HCT116 (cell line): ENCODE measurements around the gene EXD3. TPM values are rescaled to one million over a fixed set of nuclear protein-coding genes. Genes with fewer than 3 reads are reported as not detected.

Experiments
- ATAC-seq: fragments of 200-7000 bp; cut with Tn5 transposase; 2 replicates; pipeline ENCODE4 v1.9.1; 2020; ENCODE audit warnings: mild to moderate bottlenecking, moderate library complexity
- BruUV-seq: library from RNA; stranded (reverse); fragments of 400-500 nt; replicated peaks from 2 replicates; lab custom pipeline; 2021; lab: Mats Ljungman, UMichigan
- CTCF ChIA-PET: fragments of 300-600 bp; sonication (Branson Sonifier 250); formaldehyde crosslinking; loops from one replicate; lab custom pipeline; 2021; ENCODE audit warnings: antibody characterized with exemption; lab: Charles Lee
- POLR2A ChIA-PET: fragments of 300-600, 350-600 bp; sonication (Branson Sonifier 250); formaldehyde crosslinking; loops from one replicate; lab custom pipeline; 2021; ENCODE audit warnings: antibody characterized with exemption; lab: Charles Lee
- RAD21 ChIA-PET, 2 experiments: fragments of 300-600 bp; sonication (Branson Sonifier 250); formaldehyde crosslinking; loops; one replicate each; lab custom pipeline; 2023; ENCODE audit warnings: low total read pairs in 2 of 2; ENCODE audit not compliant: uncharacterized antibody in 2 of 2, unreplicated experiment in 2 of 2, low non-redundant PET in 1 of 2; lab: Charles Lee
- DNase-seq: peaks from one replicate; pipeline ENCODE4 v3.0.0-alpha.2; 2010; ENCODE audit warnings: low read depth, low spot score
- H2AFZ ChIP-seq: fragments of 200-600 bp; shearing (Covaris generic), sonication (generic); 2 replicates; pipeline ENCODE4 v1.6.1; 2017; ENCODE audit warnings: low read depth, mixed run types, mixed read lengths, antibody characterized with exemption, low read length; ENCODE audit not compliant: poor library complexity, severe bottlenecking
- H3K27ac ChIP-seq: 2 replicates; pipeline ENCODE4 v1.5.1; 2012; ENCODE audit warnings: low read depth, low read length
- H3K27me3 ChIP-seq: fragments of 200-600 bp; sonication (generic); 2 replicates; pipeline ENCODE4 v1.6.1; 2016; ENCODE audit warnings: mixed run types, low read length, mixed read lengths; ENCODE audit not compliant: insufficient read depth
- H3K36me3 ChIP-seq, 2 experiments: fragments of 200-500 bp in 1 of 2; fragments of 200-600 bp in 1 of 2; sonication (Bioruptor generic) in 1 of 2; sonication (generic) in 1 of 2; 2 replicates each; pipeline versions ENCODE4 v1.5.1 to v1.6.1; 2014 to 2016; ENCODE audit warnings: low read length in 2 of 2, inconsistent platforms in 1 of 2, mixed read lengths in 1 of 2, mixed run types in 1 of 2; ENCODE audit not compliant: insufficient read depth in 2 of 2, control insufficient read depth in 1 of 2
- H3K4me1 ChIP-seq, 2 experiments: fragments of 200-600 bp in 1 of 2; sonication (generic) in 1 of 2; 2 replicates each; pipeline versions ENCODE4 v1.5.1 to v1.6.1; 2012 to 2017; ENCODE audit warnings: low read length in 2 of 2, inconsistent platforms in 1 of 2, mild to moderate bottlenecking in 1 of 2, mixed read lengths in 1 of 2, mixed run types in 1 of 2, moderate library complexity in 1 of 2; ENCODE audit not compliant: insufficient read depth in 2 of 2, control insufficient read depth in 1 of 2
- H3K4me2 ChIP-seq: fragments of 200-600 bp; sonication (generic); 2 replicates; pipeline ENCODE4 v1.6.1; 2017; ENCODE audit warnings: mixed run types, low read length, mixed read lengths
- H3K4me3 ChIP-seq, 2 experiments: fragments of 200-600 bp in 1 of 2; sonication (generic) in 1 of 2; replicated peaks in 1 of 2; 2 replicates each; pipeline ENCODE4 v1.5.1; 2011 to 2016; ENCODE audit warnings: low read length in 2 of 2, control low read depth in 1 of 2, low read depth in 1 of 2, mild to moderate bottlenecking in 1 of 2, mixed read lengths in 1 of 2, mixed run types in 1 of 2
- H3K79me2 ChIP-seq: fragments of 200-600 bp; sonication (generic); 2 replicates; pipeline ENCODE4 v1.6.1; 2017; ENCODE audit warnings: mild to moderate bottlenecking, mixed run types, low read length, moderate library complexity, mixed read lengths; ENCODE audit not compliant: insufficient read depth
- H3K9ac ChIP-seq: fragments of 200-600 bp; sonication (generic); 2 replicates; pipeline ENCODE4 v1.6.1; 2016; ENCODE audit warnings: low read length, mixed read lengths
- H3K9me2 ChIP-seq: fragments of 200-600 bp; sonication (generic), shearing (Covaris generic); 2 replicates; pipeline ENCODE4 v1.6.1; 2017; ENCODE audit warnings: mixed run types, mild to moderate bottlenecking, moderate library complexity; ENCODE audit not compliant: insufficient read depth
- H3K9me3 ChIP-seq, 2 experiments: fragments of 200-500 bp in 1 of 2; fragments of 200-600 bp in 1 of 2; sonication (Bioruptor generic) in 1 of 2; sonication (generic) in 1 of 2; 2 replicates each; pipeline ENCODE4 v1.6.1; 2014 to 2017; ENCODE audit warnings: low read length in 2 of 2, mixed read lengths in 2 of 2, inconsistent platforms in 1 of 2, low read depth in 1 of 2, mild to moderate bottlenecking in 1 of 2, mixed run types in 1 of 2, moderate library complexity in 1 of 2; ENCODE audit not compliant: control insufficient read depth in 1 of 2, insufficient read depth in 1 of 2
- H4K20me1 ChIP-seq: fragments of 200-600 bp; sonication (generic), shearing (Covaris generic); 2 replicates; pipeline ENCODE4 v1.6.1; 2017; ENCODE audit warnings: mixed run types, mild to moderate bottlenecking, moderate library complexity; ENCODE audit not compliant: insufficient read depth
- CBX3 ChIP-seq: IDR thresholded peaks from 2 replicates; pipeline ENCODE4 v1.6.1; 2012; ENCODE audit warnings: low read depth
- CEBPB ChIP-seq: IDR thresholded peaks from 2 replicates; pipeline ENCODE4 v1.6.1; 2012; ENCODE audit warnings: low read depth
- ELF1 ChIP-seq: IDR thresholded peaks from 2 replicates; pipeline ENCODE4 v1.6.1; 2012; ENCODE audit warnings: low read depth, borderline replicate concordance
- POLR2A ChIP-seq: IDR thresholded peaks from 2 replicates; pipeline ENCODE4 v1.7.0; 2011; ENCODE audit warnings: borderline replicate concordance; ENCODE audit not compliant: insufficient read depth, insufficient read length; ENCODE audit errors: extremely low read depth
- POLR2AphosphoS5 ChIP-seq: IDR thresholded peaks from 2 replicates; pipeline ENCODE4 v1.6.1; 2011; ENCODE audit warnings: mild to moderate bottlenecking, low read depth, low read length, moderate library complexity
- SP1 ChIP-seq: IDR thresholded peaks from 2 replicates; pipeline ENCODE4 v1.6.1; 2012; ENCODE audit warnings: low read depth
- SRF ChIP-seq: IDR thresholded peaks from 2 replicates; pipeline ENCODE4 v1.6.1; 2012; ENCODE audit warnings: low read depth
- YY1 ChIP-seq: IDR thresholded peaks from 2 replicates; pipeline ENCODE4 v1.6.1; 2011; ENCODE audit warnings: low read length, low read depth, moderate library complexity, mild to moderate bottlenecking; ENCODE audit not compliant: insufficient replicate concordance; ENCODE audit errors: extremely low read depth
- ZFX ChIP-seq: fragments of 450-650 bp; IDR thresholded peaks from 2 replicates; pipeline ENCODE4 v1.6.1; 2017
- ZNF274 ChIP-seq: fragments of 200-500 bp; sonication (Bioruptor generic); IDR thresholded peaks from 2 replicates; pipeline ENCODE4 v1.6.1; 2014; ENCODE audit warnings: mild to moderate bottlenecking, low read depth, low read length, inconsistent platforms
- intact Hi-C: fragments of 100-400 bp; cut with micrococcal nuclease; formaldehyde crosslinking; loops from 2 replicates; pipeline ENCODE4 v1.10.0; 2022
- total RNA-seq: library from RNA; stranded (reverse); gene quantifications from one replicate; pipeline ENCODE4 v1.2.1, GENCODE V29; 2021; ENCODE audit not compliant: unreplicated experiment
- TF ChIP-seq, protein P1 (sequence below): IDR thresholded peaks from 2 replicates; pipeline ENCODE4 v1.6.1; 2012
- TF ChIP-seq, protein P2 (sequence below): IDR thresholded peaks from 2 replicates; pipeline ENCODE4 v1.6.1; 2012

Gene EXD3
- total RNA-seq, 1 experiment from 2014 or later, result 25.4 TPM

DNA sequence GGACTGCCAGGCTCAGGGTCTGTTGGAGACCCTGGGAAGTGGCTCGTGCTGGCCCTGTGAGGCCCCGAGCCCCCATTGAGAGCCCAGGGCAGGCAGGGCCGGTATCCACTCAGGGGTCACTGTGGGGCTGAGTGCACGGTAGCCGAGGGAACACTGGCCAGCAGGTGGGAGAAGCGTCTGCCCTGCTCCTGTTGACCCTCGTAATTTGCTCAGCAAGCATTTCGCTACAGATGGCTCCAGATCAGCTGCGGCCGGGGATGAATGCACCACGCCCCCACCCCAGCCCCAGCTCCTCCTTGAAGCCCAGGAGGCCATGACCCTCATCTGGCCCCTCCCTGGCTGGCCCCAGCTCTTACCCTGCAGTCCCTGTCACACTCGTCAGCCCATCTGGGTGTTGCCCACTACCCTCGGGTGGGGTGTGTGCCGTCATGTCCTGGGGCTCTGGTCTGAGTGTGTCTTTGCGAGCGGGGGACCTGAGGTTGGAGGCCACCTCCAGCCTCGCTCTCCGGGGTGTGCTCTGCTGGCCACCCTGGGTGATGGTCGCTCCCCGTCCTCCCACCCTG, 114.8 kb downstream of the EXD3 start (continued):
- TF ChIP-seq ZNF274, result no peak
- TF ChIP-seq, protein P1, sequence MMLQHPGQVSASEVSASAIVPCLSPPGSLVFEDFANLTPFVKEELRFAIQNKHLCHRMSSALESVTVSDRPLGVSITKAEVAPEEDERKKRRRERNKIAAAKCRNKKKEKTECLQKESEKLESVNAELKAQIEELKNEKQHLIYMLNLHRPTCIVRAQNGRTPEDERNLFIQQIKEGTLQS, result no peak

DNA sequence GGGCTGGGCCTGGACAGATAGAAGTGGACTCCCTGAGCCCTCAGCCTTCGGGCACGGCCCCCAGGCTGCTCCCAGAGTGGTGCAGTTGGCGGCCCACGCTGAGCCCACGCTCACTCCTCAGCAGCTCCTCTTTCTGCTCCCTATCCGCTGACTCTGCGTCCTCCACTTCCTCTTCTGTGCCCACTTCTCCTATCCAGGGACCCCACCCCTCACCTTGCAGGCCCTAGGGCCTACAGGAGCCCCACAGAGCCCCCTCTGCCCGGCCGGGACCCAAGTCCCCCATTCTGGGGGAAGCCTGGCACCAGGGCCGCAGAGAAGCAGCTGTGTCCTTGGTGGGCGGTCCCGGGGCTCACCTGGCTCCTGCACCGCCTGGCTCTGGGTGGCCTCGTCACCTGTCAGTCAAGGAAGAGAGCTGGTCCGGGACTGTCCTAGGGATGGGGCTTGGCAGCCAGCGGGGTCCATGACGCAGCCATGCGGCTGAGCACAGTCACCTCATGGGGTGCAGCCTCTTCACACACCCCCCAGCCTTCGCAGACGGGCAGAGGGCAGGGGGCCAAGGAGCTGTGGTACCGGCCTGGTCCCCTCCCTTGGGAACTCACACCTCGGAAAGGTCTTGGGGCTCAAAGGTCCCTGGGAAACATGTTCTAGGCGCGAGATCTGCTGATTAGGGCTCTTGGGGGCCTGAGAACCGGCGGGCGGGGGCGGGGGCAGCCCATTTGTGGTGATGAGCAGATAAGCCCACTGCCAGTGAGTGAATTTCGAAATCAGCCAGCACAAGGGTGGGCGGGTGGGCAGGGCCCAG, 115.5 kb downstream of the EXD3 start:
- no peak overlapping the region for H3K27ac ChIP-seq
- peaks cover 28 to 56% of the 10 kb centered on the region in 2 experiments for H3K4me1 ChIP-seq
- H3K9me3 ChIP-seq, result no peaks in the 10 kb centered on the region
- CTCF ChIA-PET, result no interaction called here
- intact Hi-C loops, result no loop called here
- ATAC-seq (no peak), DNase-seq (no peak)
- no peaks in the 10 kb centered on the region for H3K27me3 ChIP-seq
- BruUV-seq, result no TSS peak
- H3K9ac ChIP-seq, result no peak overlapping the region
- H3K36me3 ChIP-seq, result no peaks in the 10 kb centered on the region
- no peak overlapping the region for H2AFZ ChIP-seq
- H3K79me2 ChIP-seq, result no peaks in the 10 kb centered on the region
- no peaks in the 10 kb centered on the region for H3K9me2 ChIP-seq
- RAD21 ChIA-PET, result no interaction called here
- no peak for TF ChIP-seq POLR2AphosphoS5
- no peak for TF ChIP-seq POLR2A
- no peak for TF ChIP-seq ELF1
- TF ChIP-seq, protein P2, sequence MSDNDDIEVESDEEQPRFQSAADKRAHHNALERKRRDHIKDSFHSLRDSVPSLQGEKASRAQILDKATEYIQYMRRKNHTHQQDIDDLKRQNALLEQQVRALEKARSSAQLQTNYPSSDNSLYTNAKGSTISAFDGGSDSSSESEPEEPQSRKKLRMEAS, result no peak
- TF ChIP-seq SRF, result no peak
- TF ChIP-seq SP1, result no peak
- no peak for TF ChIP-seq CBX3
- TF ChIP-seq CEBPB, result no peak
- TF ChIP-seq ZFX, result no peak
- no peak for TF ChIP-seq YY1
- H4K20me1 ChIP-seq, result no peaks in the 10 kb centered on the region
- H3K4me3 ChIP-seq, result no peak overlapping the region
- H3K4me2 ChIP-seq, result no peak overlapping the region
- POLR2A ChIA-PET, result interaction anchor here (1.4 kb wide), 1 partner anchor 9 kb away, joined by 3 read pairs; no protein-coding TSS in a partner anchor
